Muscle of back (tissue), 11 donors: ENCODE data around the gene FAM114A1. TPM values are rescaled to one million over a fixed set of nuclear protein-coding genes. Genes with fewer than 3 reads are reported as not detected.
A peak's percentile ranks its signal among the peaks of the same experiment; 100 is the strongest.

Experiments used
- DNase-seq, 3 donors: peaks; one replicate each; pipeline versions ENCODE4 v3.0.0 to v3.0.0-alpha.2; 2013
- polyA plus RNA-seq, 10 donors: library from polyadenylated mRNA; unstranded; fragments of 120-200 nt; gene quantifications; one replicate each; pipeline ENCODE4 v1.2.1, GENCODE V29; 2013; ENCODE audit not compliant: insufficient read length in 10 of 10

FAM114A1 gene
- polyA plus RNA-seq, 10 donors = 44.8 to 72.6 (median 60.8) TPM

- peak in 2 of 3 donors; percentile 45 to 62 for DNase-seq
Measured at GRCh38 chr4:38857354-38858096, 10.1 kb upstream of the FAM114A1 start.

- DNase-seq = no peak
Measured at GRCh38 chr4:38858097-38858420, 9.5 kb upstream of the FAM114A1 start.

GRCh38 chr4:38859501-38859900 lies 8.1 kb upstream of the FAM114A1 start:
- no peak for DNase-seq

- peak in 1 of 3 donors; percentile 20 for DNase-seq
Measured at GRCh38 chr4:38860788-38861424, 6.7 kb upstream of the FAM114A1 start.

GRCh38 chr4:38861791-38862190 lies 5.8 kb upstream of the FAM114A1 start:
- no peak for DNase-seq

- no peak for DNase-seq
Measured at GRCh38 chr4:38865445-38865844, 2.2 kb upstream of the FAM114A1 start.

GRCh38 chr4:38866973-38867477 lies 581 bp upstream of the FAM114A1 start:
- no peak for DNase-seq

GRCh38 chr4:38868059-38868960 lies 704 bp downstream of the FAM114A1 start:
- DNase-seq = peak; percentile 63 to 86 (median 64)

GRCh38 chr4:38869511-38869910 lies 1.9 kb downstream of the FAM114A1 start:
- no peak for DNase-seq

- DNase-seq = peak in 1 of 3 donors; percentile 30
Measured at GRCh38 chr4:38870098-38870808, 2.6 kb downstream of the FAM114A1 start.

GRCh38 chr4:38871593-38871992 lies 4.0 kb downstream of the FAM114A1 start:
- no peak for DNase-seq

- no peak for DNase-seq
Measured at GRCh38 chr4:38872620-38873019, 5.0 kb downstream of the FAM114A1 start.

GRCh38 chr4:38873290-38873944 lies 5.8 kb downstream of the FAM114A1 start:
- DNase-seq = no peak

GRCh38 chr4:38876636-38877035 lies 9.0 kb downstream of the FAM114A1 start:
- DNase-seq = no peak

GRCh38 chr4:38884254-38884653 lies 16.6 kb downstream of the FAM114A1 start:
- DNase-seq = no peak

GRCh38 chr4:38889143-38889542 lies 21.5 kb downstream of the FAM114A1 start:
- peak in 2 of 3 donors; percentile 42 to 75 for DNase-seq

- no peak for DNase-seq
Measured at GRCh38 chr4:38891051-38891983, 23.7 kb downstream of the FAM114A1 start.

- no peak for DNase-seq
Measured at GRCh38 chr4:38894322-38894982, 26.8 kb downstream of the FAM114A1 start.

GRCh38 chr4:38896940-38897339 lies 29.3 kb downstream of the FAM114A1 start:
- DNase-seq = no peak
